RWPE2 (cell line): ENCODE results near the gene ART5.
A peak's percentile ranks its signal among the peaks of the same experiment; 100 is the strongest.

Experiments
- ATAC-seq: fragments of 200-7000 bp; cut with Tn5 transposase; 3 replicates; pipeline ENCODE4 v1.9.1; 2021; ENCODE audit warnings: low read depth
- DNase-seq: peaks from one replicate; pipeline ENCODE4 v3.0.0-alpha.2; 2020; ENCODE audit warnings: low spot score
- H3K27ac ChIP-seq: fragments of 450-650 bp; 2 replicates; pipeline ENCODE4 v1.5.1; 2017; ENCODE audit warnings: mild to moderate bottlenecking; ENCODE audit not compliant: poor library complexity, severe bottlenecking
- H3K27me3 ChIP-seq: fragments of 250-450 bp; sonication (Bioruptor Pico); 2 replicates; pipeline ENCODE4 v1.5.1; 2021; ENCODE audit warnings: mild to moderate bottlenecking, moderate library complexity; ENCODE audit not compliant: insufficient read depth, poor library complexity, severe bottlenecking
- H3K36me3 ChIP-seq: fragments of 250-450 bp; sonication (Bioruptor Pico); 2 replicates; pipeline ENCODE4 v1.5.1; 2020; ENCODE audit warnings: low read depth, mild to moderate bottlenecking, moderate library complexity
- H3K4me1 ChIP-seq: fragments of 250-450 bp; sonication (Bioruptor Pico); 2 replicates; pipeline ENCODE4 v1.5.1; 2021; ENCODE audit warnings: mild to moderate bottlenecking, moderate library complexity; ENCODE audit not compliant: insufficient read depth, poor library complexity, severe bottlenecking
- H3K4me3 ChIP-seq: fragments of 250-450 bp; sonication (Bioruptor Pico); 2 replicates; pipeline ENCODE4 v1.5.1; 2021; ENCODE audit warnings: mild to moderate bottlenecking, moderate library complexity; ENCODE audit not compliant: severe bottlenecking
- H3K9me3 ChIP-seq: fragments of 250-450 bp; sonication (Bioruptor Pico); 2 replicates; pipeline ENCODE4 v1.5.1; 2021; ENCODE audit warnings: mild to moderate bottlenecking, moderate library complexity; ENCODE audit not compliant: severe bottlenecking
- TF ChIP-seq, protein P1 (sequence below): fragments of 450-650 bp; IDR thresholded peaks from one replicate; pipeline ENCODE4 v1.5.1; 2017; ENCODE audit warnings: mild to moderate bottlenecking, moderate library complexity; ENCODE audit not compliant: poor library complexity, severe bottlenecking

Gene ART5

DNA sequence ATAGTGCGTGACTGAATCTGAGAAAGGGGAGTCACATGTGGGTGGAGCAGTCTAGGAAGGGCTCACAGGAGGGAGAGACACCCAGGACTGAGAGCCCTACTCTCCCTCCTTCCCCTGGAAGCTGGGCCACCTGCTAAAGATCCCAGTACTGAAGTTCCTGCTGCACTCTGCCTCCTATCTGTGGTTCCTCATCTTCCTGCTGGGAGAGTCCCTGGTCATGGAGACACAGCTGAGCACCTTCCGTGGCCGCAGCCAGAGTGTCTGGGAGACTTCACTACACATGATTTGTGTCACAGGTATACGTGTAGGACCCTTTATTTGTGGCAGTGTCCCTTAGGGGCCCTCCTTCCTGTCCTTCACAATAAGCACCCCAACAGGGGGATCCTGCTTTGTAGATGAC, 19.3 kb downstream of the ART5 start:
- Histone ChIP-seq H3K27me3 (no peaks in the 10 kb centered on the region), H3K9me3 (no peaks in the 10 kb centered on the region), H3K27ac (no peak overlapping the region), H3K4me3 (no peak overlapping the region), H3K4me1 (no peaks in the 10 kb centered on the region), H3K36me3 (no peaks in the 10 kb centered on the region)
- ATAC-seq (no peak), DNase-seq (peak; percentile 8)
- TF ChIP-seq, protein P1, sequence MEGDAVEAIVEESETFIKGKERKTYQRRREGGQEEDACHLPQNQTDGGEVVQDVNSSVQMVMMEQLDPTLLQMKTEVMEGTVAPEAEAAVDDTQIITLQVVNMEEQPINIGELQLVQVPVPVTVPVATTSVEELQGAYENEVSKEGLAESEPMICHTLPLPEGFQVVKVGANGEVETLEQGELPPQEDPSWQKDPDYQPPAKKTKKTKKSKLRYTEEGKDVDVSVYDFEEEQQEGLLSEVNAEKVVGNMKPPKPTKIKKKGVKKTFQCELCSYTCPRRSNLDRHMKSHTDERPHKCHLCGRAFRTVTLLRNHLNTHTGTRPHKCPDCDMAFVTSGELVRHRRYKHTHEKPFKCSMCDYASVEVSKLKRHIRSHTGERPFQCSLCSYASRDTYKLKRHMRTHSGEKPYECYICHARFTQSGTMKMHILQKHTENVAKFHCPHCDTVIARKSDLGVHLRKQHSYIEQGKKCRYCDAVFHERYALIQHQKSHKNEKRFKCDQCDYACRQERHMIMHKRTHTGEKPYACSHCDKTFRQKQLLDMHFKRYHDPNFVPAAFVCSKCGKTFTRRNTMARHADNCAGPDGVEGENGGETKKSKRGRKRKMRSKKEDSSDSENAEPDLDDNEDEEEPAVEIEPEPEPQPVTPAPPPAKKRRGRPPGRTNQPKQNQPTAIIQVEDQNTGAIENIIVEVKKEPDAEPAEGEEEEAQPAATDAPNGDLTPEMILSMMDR = no peak

- ATAC-seq (no peak), DNase-seq (peak; percentile 19)
- H3K4me3 ChIP-seq = no peak overlapping the region
- TF ChIP-seq, protein P1 = no peak
- H3K4me1 ChIP-seq = no peaks in the 10 kb centered on the region
- no peaks in the 10 kb centered on the region for H3K9me3 ChIP-seq
- no peaks in the 10 kb centered on the region for H3K27me3 ChIP-seq
- H3K27ac ChIP-seq = no peak overlapping the region
- no peaks in the 10 kb centered on the region for H3K36me3 ChIP-seq
Observed at GRCh38 chr11:3617990-3618389, 23.8 kb downstream of the ART5 start.

DNA sequence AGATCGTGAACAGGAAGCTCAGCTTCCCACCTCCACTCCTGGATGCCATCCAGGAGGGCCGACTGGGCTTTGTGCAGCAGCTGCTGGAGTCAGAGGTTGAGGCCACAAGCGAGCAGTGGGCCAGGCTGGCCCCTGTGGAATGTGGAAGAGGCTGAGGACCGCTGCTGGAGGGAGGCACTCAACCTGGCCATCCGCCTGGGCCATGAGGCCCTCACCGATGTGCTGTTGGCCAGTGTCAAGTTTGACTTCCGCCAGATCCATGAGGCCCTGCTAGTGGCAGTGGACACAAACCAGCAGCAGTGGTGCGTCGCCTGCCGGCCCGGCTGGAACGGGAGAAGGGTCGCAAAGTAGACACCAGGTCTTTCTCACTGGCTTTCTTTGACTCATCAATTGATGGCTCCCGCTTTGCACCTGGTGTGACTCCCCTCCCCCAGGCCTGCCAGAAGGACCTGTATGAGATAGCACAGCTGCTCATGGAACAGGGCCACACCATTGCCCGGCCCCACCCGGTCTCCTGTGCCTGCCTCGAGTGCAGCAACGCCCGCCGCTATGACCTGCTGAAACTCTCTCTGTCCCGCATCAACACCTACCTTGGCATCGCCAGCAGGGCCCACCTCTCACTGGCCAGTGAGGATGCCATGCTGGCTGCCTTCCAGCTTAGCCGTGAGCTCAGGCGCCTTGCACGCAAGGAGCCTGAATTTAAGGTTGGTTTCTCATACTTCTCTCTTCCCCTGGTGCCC, 24.9 kb downstream of the ART5 start:
- TF ChIP-seq, protein P1 = no peak
- no peaks in the 10 kb centered on the region for H3K9me3 ChIP-seq
- no peaks in the 10 kb centered on the region for H3K4me1 ChIP-seq
- H3K27ac ChIP-seq = no peak overlapping the region
- H3K4me3 ChIP-seq = no peak overlapping the region
- DNase-seq = peak; percentile 51
- H3K36me3 ChIP-seq = no peaks in the 10 kb centered on the region
- no peak for ATAC-seq
- H3K27me3 ChIP-seq = no peaks in the 10 kb centered on the region

- Histone ChIP-seq H3K27me3 (no peaks in the 10 kb centered on the region), H3K4me3 (no peak overlapping the region), H3K4me1 (no peaks in the 10 kb centered on the region), H3K9me3 (no peaks in the 10 kb centered on the region), H3K27ac (no peak overlapping the region), H3K36me3 (no peaks in the 10 kb centered on the region)
- TF ChIP-seq, protein P1 = no peak
- no peak; the same call in 2 of the 3 replicates for ATAC-seq
- DNase-seq = peak; percentile 32
Observed at GRCh38 chr11:3615998-3616397, 25.8 kb downstream of the ART5 start.

DNA sequence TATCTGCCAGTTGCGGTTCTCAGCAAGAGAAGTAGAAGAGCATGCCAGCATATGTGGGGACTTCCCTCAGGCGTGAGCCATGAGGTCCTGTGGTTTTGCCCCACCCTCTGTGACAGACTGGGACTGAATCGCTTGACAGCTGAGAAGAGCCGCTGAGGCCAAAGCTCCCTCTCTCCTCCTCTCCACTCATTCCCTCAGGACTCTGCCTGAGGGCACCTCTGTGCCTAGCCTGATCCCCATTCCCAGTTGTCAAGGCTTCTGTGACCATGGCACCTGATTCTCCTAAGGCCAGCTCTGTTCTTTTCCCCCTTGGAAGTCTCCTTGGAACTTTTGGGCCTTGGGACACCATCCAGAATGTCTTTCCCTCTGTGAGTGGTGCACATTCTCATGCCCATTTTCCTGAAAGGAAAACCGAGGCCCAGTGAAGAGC, 27.0 kb downstream of the ART5 start:
- TF ChIP-seq, protein P1 = no peak
- no peak for ATAC-seq
- no peaks in the 10 kb centered on the region for H3K27me3 ChIP-seq

More for the DNA sequence above, 27.0 kb downstream of the ART5 start:
- no peaks in the 10 kb centered on the region for H3K4me1 ChIP-seq
- no peak overlapping the region for H3K4me3 ChIP-seq
- no peak for DNase-seq
- H3K27ac ChIP-seq = no peak overlapping the region
- no peaks in the 10 kb centered on the region for H3K9me3 ChIP-seq
- no peaks in the 10 kb centered on the region for H3K36me3 ChIP-seq
